Prostate gland (tissue), 2 donors: Measurements from ENCODE around the gene MAPKAP1.

Source experiments
- POLR2A ChIP-seq: fragments of 450-650 bp; IDR thresholded peaks from one replicate; pipeline ENCODE4 v1.6.1; 2016; ENCODE audit warnings: antibody characterized with exemption, mild to moderate bottlenecking
- POLR2AphosphoS5 ChIP-seq: sonication (generic); formaldehyde crosslinking; IDR thresholded peaks from one replicate; pipeline ENCODE4 v1.6.1; 2017; ENCODE audit warnings: antibody characterized with exemption
- TF ChIP-seq, protein P1 (sequence below), 4 experiments: fragments of 200-600 bp in 2 of 4; fragments of 450-650 bp in 2 of 4; sonication (generic) in 2 of 4; IDR thresholded peaks; 1 replicate in 3 of 4; 2 replicates in 1 of 4; pipeline ENCODE4 v1.5.1; 2016 to 2019; ENCODE audit warnings: antibody characterized with exemption in 4 of 4, mild to moderate bottlenecking in 2 of 4, moderate library complexity in 2 of 4

DNA sequence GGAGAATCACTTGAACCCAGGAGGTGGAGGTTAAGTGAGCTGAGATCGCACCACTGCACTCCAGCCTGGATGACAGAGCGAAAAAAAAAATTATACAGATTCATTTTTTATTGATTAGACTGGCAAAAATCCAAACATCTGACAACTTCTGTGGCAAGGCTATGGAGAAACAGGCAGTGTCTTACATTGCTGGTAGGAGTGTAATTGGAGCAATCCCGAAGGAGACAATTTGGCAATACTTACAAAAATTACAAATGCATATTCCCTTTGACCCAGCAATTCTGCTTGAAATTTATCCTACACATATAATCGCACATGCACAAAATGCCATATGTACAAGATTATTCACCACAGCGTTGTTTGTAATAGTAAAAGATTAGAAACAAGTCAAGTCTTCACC, 86.8 kb downstream of the MAPKAP1 start:
- TF ChIP-seq, protein P1, sequence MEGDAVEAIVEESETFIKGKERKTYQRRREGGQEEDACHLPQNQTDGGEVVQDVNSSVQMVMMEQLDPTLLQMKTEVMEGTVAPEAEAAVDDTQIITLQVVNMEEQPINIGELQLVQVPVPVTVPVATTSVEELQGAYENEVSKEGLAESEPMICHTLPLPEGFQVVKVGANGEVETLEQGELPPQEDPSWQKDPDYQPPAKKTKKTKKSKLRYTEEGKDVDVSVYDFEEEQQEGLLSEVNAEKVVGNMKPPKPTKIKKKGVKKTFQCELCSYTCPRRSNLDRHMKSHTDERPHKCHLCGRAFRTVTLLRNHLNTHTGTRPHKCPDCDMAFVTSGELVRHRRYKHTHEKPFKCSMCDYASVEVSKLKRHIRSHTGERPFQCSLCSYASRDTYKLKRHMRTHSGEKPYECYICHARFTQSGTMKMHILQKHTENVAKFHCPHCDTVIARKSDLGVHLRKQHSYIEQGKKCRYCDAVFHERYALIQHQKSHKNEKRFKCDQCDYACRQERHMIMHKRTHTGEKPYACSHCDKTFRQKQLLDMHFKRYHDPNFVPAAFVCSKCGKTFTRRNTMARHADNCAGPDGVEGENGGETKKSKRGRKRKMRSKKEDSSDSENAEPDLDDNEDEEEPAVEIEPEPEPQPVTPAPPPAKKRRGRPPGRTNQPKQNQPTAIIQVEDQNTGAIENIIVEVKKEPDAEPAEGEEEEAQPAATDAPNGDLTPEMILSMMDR (IDR thresholded peaks at IDR 0.05): no peak
- no peak for TF ChIP-seq POLR2AphosphoS5
- TF ChIP-seq POLR2A: no peak
